ENCODE measurements around the gene COL8A1.

COL8A1 gene

GRCh38 chr3:99843590-99844258 is 205.3 kb downstream of the COL8A1 start:
- no peak for DNase-seq (ENCODE audit: low read depth, low spot score)

- no peak for DNase-seq (ENCODE audit: low read depth, low spot score)
These were observed 206.9 kb downstream of the COL8A1 start for GRCh38 chr3:99845331-99845730.

DNA sequence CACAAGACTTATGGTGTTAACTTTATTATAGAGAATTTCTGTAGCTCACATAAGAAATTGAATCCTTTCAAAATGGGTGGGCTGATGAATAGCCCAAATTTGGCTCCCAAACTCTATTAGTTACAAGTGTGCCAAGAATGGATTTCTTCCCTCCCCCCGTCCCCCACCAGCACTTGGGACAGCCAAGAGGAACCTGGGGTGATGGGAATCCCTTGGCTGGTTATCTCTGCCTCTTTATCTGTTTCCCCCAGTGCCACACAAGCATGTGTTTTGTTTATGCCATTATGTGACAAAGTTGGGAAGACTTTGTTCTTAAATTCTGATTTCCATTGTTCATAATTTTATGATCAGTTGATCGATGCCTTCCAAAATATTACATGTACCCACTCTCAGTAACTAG is 207.6 kb downstream of the COL8A1 start:
- no peak for DNase-seq (ENCODE audit: low read depth, low spot score)

GRCh38 chr3:99846477-99847160 is 208.2 kb downstream of the COL8A1 start:
- DNase-seq (ENCODE audit: low read depth, low spot score), result no peak

DNA sequence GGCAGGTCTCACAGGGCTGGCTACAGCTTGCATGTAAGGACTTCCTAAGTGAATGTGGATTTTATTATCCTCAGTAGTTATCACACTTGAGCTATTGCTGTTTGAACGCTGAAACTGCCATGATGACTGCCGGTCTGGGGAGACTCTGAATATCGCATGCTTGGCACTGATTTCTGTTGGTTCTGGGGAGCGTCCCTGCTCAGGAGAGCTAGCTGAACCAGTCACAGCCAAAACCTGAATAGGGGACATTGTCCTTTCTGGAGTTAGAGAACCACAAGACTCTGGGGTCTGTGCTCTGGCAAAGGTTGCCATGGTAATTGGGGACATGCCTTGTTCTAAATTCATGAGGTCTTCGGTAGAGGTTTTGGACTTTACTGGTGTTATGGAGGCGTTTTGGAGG is 210.0 kb downstream of the COL8A1 start:
- no peak for DNase-seq (ENCODE audit: low read depth, low spot score)

Measured in smooth muscle cell of the brain vasculature (primary cell).